Activated T-cell treated with anti-CD3 and anti-CD28 coated beads for 4 hours (primary cell): Measurements from ENCODE around the gene MTFR1L.

ENCODE experiments used
- DNase-seq: peaks from one replicate; pipeline ENCODE4 v3.0.0-alpha.2; 2020

MTFR1L gene

GRCh38 chr1:25863486-25864262 is 43.9 kb downstream of the MTFR1L start:
- no peak for DNase-seq

- no peak for DNase-seq
Observed at GRCh38 chr1:25864434-25864833, 44.7 kb downstream of the MTFR1L start.

DNA sequence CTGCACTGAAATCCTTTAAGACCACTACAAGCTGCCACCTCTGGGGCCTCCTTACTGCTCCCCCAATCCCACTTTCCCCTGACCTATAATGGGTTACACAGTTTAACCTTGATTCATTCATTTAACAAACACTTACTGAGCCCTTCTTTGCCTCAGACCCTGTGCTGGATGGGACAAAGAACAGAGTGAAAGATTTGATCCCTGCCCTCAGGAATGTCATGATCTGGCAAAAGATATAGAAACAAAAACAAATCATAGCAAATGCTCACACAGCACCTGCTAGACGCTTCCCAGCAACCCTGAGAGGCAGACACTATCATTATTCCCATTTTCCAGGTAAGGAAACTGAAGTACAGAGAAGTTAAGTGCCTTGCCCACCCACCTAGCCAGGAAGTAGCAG is 46.5 kb downstream of the MTFR1L start:
- DNase-seq, result no peak

DNA sequence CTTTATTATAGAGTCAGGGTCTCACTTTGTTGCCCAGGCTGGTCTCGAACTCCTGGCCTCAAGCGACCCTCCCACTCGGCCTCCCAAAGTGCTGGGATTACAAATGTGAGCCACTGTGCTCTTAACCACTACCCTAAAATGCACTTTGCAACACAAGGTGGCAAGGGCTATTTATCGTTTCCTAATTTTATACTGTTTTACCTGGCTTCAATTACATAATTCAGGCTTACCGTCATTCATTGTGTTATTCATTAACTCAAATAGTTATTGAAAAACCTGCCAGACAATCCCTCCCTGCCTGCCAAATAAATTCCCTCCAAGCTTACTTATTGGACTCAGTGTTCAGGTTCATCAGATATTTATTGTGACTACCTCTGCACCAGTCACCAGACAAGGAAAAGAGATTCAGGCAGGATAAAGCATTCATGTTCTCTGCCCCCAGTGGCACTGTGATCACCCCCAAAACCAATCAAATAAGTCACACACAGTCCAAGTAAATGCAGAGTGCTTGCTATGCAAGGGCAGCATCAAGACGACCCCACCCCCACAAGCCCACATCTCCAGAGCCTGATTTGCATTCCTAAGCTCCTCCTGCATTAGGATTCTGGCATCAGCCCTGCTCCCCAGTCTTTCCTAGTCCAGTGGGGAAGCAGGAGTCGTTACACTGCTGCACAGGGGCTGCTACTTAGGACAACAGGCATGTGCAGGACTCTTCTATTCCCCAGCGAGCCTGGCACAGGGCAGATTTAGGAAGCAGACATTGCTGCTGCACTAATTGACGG is 47.6 kb downstream of the MTFR1L start:
- DNase-seq, result no peak

GRCh38 chr1:25869909-25870606 is 50.3 kb downstream of the MTFR1L start:
- no peak for DNase-seq

DNA sequence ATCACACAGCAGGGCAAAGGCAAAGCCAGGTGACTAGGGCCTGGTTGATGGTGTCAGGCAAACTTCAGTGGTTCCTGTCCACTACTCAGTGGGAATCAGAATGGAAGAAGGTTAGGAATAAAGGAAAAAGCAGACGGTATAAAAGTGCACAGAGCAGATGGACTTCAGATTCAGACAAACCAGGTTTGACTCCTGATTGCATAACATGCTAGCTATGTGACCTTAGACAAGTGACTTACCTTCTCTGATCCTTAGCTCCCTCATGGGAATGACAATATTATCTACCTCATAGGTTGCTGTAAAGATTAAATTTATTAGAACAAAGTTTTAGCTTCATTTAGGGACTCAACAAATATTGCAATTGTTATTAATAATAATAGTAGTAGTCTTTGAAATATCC is 50.9 kb downstream of the MTFR1L start:
- DNase-seq, result no peak

- no peak for DNase-seq
Observed at GRCh38 chr1:25871086-25871703, 51.4 kb downstream of the MTFR1L start.

- no peak for DNase-seq
Observed at GRCh38 chr1:25871704-25872494, 52.1 kb downstream of the MTFR1L start.

DNA sequence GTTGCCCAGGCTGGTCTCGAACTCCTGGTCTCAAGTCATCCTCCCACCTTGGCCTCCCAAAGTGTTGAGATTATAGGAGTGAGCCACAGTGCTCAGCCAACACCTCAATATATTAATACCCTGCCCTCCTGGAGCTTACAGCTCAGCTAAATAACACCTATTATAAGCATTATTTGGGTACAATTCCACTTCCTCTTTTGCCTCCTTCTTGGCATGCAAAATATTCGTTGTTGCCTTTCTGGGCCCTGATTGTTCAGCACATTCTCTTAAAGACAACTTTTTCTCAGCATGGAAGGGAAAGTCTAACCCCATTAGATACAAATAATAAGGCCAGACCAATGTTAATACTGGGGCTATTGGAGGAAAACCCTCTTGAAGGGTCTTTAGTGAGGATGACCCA is 53.0 kb downstream of the MTFR1L start:
- no peak for DNase-seq

GRCh38 chr1:25873120-25873519 is 53.4 kb downstream of the MTFR1L start:
- no peak for DNase-seq

- no peak for DNase-seq
Observed at GRCh38 chr1:25874209-25874608, 54.5 kb downstream of the MTFR1L start.

DNA sequence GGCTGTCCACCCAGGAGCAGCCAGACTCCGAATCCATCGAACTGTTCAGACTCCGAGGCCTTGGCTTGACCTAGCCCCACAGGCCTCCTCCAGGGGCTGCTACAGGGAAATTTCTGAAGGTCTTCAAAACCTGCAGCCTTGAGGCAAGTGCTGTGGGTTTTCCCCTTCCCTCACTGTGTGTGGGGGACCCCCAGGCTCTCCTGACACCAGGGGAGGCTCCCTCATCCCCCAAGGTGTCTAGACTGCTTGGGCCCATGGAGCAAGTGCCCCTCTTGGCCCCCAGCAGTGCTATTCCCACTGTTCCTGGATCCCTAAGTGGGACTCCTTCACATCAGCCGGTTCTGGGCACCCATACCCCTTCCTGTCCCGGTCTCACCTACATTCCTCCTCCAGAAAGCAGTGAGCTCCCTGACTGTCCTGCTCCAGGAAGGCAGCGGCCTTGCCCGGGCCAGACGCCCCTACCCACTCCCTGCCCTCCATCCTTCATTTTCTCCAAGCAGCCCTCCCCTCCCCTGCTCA is 54.9 kb downstream of the MTFR1L start:
- no peak for DNase-seq

DNA sequence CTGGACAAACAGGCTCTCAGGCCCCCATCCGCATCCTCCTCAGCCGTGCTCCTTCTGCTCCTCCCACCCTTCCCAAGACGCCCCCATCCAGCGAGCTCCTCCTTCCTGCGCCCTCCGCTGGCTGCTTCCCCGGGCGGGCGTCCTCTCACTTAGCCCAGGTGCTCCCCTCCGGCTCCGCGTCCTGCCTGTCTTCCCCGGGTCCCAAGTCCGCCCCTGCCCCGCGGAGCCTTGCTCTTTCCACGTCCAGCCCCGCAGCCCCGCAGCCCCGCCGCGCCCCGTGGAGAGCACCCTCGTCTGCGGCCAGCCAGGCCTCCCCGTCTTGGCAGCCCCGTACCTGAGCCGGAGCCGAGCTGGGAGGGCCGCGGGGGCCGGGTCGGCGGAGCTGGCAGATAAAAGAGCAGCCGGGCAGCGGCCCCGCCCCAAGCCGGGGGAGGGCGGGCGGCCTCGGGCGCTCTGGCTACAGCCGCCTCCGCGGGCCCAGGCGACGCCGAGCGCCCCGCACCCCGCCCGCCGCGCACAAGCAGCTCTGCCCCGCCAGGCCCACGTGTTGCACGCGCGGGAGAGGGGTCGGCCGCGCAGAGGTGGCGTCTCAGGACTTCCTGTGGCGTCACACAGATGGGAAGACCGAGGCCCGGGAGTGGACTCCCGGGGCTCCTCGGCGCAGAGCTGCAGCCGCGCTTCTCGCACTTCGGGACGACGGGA is 55.6 kb downstream of the MTFR1L start, which contains the start of gene PAQR7:
TSS of gene PAQR7 (minus strand) at position 555 of the 702 bp plus-strand sequence. CDS start 11,869 bp downstream, outside the sequence.
- peak; percentile 35 for DNase-seq

- DNase-seq, result no peak
Observed at GRCh38 chr1:25875856-25876692, 56.3 kb downstream of the MTFR1L start.

DNA sequence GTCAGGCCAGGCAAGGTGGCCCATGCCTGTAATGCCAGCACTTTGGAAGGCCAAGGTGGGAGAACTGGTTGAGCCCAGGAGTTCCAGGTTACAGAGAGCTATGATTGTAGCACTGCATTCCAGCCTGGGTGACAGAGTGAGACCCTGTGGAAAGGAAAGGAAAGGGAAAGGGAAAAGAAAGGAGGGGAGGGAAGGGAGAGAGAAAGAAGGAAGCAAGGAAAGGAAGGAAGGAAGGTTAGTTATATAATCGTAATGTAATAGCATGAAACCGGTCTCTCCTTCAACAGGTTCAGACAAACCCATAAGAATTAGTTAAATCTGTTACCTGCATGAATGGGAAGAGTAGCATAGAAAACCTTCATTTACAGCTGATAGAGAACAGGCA is 56.9 kb downstream of the MTFR1L start:
- no peak for DNase-seq

- no peak for DNase-seq
Observed at GRCh38 chr1:25877155-25877554, 57.4 kb downstream of the MTFR1L start.

- no peak for DNase-seq
Observed at GRCh38 chr1:25878690-25879089, 58.9 kb downstream of the MTFR1L start.

GRCh38 chr1:25879675-25880074 is 59.9 kb downstream of the MTFR1L start:
- no peak for DNase-seq

DNA sequence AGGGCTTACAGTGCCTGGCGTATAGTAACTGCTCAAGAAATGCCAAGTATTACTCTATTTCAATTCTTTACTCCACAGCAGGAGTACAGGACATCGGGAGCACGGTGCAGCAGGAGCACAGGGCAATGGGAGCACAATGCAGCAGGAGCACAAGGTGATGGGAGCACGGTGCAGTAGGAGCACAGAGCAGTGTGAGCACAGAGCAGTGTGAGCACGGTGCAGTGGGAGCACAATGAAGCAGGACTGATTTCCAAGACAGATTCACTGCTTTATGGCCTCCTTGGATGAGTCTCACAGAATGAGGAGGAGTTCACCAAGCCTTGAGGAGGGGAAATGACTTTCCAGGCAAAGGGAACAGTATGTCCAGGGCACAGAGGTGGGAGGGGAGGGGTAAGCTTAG is 60.8 kb downstream of the MTFR1L start:
- no peak for DNase-seq

DNA sequence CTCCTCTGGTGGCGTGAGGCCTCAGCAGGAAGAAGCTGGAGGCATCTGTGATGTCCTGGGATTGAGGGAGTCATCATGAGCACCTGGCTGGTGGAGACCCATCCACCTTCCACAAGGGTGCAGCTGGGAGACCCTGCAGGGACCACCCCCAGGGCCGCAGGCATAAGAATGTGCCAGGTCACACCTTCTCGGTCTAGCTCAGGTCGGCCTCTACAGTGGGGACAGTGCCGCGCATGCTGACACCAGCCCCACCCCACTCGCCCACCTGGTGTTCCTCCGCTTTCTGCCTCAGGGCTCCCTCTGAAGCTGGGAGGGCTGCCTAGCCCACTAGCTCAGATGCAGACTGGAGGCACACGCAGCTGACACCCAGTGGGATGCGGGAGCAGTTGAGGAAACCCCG is 61.5 kb downstream of the MTFR1L start:
- no peak for DNase-seq
